Endothelial cell (in vitro differentiated cells): ENCODE results near the gene TEAD1. TPM values are rescaled to one million over a fixed set of nuclear protein-coding genes. Genes with fewer than 3 reads are reported as not detected.
A peak's percentile ranks its signal among the peaks of the same experiment; 100 is the strongest.

Experiments
- DNase-seq: peaks from one replicate; pipeline ENCODE4 v3.0.0; 2021; ENCODE audit warnings: low spot score
- H3K27ac Mint-ChIP-seq: one replicate; pipeline ENCODE4 v1.8.0; 2021; ENCODE audit warnings: mixed read lengths, inconsistent platforms; ENCODE audit not compliant: unreplicated experiment
- H3K27me3 Mint-ChIP-seq: one replicate; pipeline ENCODE4 v1.8.0; 2021; ENCODE audit warnings: mild to moderate bottlenecking, moderate library complexity, mixed read lengths, inconsistent platforms; ENCODE audit not compliant: unreplicated experiment
- H3K36me3 Mint-ChIP-seq: one replicate; pipeline ENCODE4 v1.8.0; 2021; ENCODE audit warnings: mild to moderate bottlenecking, low read depth, mixed read lengths, inconsistent platforms; ENCODE audit not compliant: unreplicated experiment
- H3K4me1 Mint-ChIP-seq: one replicate; pipeline ENCODE4 v1.8.0; 2021; ENCODE audit warnings: mild to moderate bottlenecking, mixed read lengths, inconsistent platforms; ENCODE audit not compliant: unreplicated experiment
- H3K4me3 Mint-ChIP-seq: one replicate; pipeline ENCODE4 v1.8.0; 2021; ENCODE audit warnings: mild to moderate bottlenecking, mixed read lengths, inconsistent platforms; ENCODE audit not compliant: unreplicated experiment
- H3K9me3 Mint-ChIP-seq: one replicate; pipeline ENCODE4 v1.8.0; 2021; ENCODE audit warnings: mixed read lengths, inconsistent platforms; ENCODE audit not compliant: unreplicated experiment
- total RNA-seq: library from RNA; stranded (reverse); fragmentation: NEBNext Ultra II Directional; extraction: Animal tissue kit (Norgen Biotek cat#: 25700); gene quantifications from one replicate; pipeline ENCODE4 v1.2.1, GENCODE V29; 2021; ENCODE audit not compliant: unreplicated experiment
- TF ChIP-seq, protein P1 (sequence below): fragments of 200-600 bp; sonication (generic); IDR thresholded peaks from one replicate; pipeline ENCODE4 v1.5.0; 2021; ENCODE audit warnings: antibody characterized with exemption; ENCODE audit not compliant: unreplicated experiment

TEAD1 gene
- total RNA-seq, 1 donor from 2014 or later, result 54.4 TPM

DNA sequence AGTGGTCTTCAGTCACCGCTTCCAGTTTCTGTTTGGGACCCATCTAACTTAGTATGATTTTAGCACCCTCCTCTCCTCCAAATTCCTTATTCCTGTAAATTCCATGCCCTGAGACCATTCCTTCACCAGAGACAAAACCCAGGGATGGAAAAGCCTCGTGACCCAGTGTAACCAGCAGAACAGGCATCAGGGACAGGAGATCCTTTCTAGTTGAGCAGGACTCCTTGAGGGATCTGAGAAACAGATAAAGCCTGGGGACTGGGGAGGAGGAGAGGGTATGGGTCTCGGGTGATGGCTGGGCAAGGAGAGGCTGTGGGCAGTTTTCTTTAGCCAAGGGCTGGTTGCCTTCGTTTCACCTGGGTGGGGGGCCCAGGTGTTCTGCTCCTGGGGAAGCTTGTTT is 40.9 kb downstream of the TEAD1 start:
- Mint-ChIP-seq H3K4me3 (no peak overlapping the region), H3K27me3 (peaks cover 8% of the 10 kb centered on the region), H3K9me3 (no peaks in the 10 kb centered on the region), H3K27ac (no peak overlapping the region), H3K36me3 (peaks cover 14% of the 10 kb centered on the region), H3K4me1 (peaks cover 56% of the 10 kb centered on the region)
- TF ChIP-seq, protein P1, sequence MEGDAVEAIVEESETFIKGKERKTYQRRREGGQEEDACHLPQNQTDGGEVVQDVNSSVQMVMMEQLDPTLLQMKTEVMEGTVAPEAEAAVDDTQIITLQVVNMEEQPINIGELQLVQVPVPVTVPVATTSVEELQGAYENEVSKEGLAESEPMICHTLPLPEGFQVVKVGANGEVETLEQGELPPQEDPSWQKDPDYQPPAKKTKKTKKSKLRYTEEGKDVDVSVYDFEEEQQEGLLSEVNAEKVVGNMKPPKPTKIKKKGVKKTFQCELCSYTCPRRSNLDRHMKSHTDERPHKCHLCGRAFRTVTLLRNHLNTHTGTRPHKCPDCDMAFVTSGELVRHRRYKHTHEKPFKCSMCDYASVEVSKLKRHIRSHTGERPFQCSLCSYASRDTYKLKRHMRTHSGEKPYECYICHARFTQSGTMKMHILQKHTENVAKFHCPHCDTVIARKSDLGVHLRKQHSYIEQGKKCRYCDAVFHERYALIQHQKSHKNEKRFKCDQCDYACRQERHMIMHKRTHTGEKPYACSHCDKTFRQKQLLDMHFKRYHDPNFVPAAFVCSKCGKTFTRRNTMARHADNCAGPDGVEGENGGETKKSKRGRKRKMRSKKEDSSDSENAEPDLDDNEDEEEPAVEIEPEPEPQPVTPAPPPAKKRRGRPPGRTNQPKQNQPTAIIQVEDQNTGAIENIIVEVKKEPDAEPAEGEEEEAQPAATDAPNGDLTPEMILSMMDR, result no peak
- DNase-seq, result no peak

DNA sequence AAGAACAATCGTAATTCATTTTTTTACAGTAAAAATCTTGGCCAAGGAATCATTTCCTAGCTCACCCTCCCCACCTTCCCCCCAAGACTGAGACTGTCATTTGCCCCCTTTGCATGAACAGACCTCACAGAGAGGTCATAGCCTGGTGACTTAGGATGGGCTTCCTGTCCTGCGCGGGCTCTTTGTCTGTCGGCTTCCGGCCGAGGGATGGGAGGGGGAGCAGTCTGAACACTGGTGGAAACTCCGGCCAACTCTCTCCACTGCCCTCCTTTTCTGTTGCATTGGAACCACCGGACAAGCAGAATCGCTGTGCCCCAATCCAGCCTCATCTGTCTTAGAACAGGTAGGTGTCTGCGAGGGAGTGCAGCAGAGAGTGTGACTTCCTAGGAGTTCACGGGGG is 41.7 kb downstream of the TEAD1 start:
- Mint-ChIP-seq H3K4me3 (no peak overlapping the region), H3K36me3 (peaks cover 11% of the 10 kb centered on the region), H3K27me3 (peaks cover 6% of the 10 kb centered on the region), H3K4me1 (peaks cover 61% of the 10 kb centered on the region), H3K27ac (peak overlapping the region; percentile 34), H3K9me3 (no peaks in the 10 kb centered on the region)
- TF ChIP-seq, protein P1, result no peak
- DNase-seq, result peak; percentile 48

DNA sequence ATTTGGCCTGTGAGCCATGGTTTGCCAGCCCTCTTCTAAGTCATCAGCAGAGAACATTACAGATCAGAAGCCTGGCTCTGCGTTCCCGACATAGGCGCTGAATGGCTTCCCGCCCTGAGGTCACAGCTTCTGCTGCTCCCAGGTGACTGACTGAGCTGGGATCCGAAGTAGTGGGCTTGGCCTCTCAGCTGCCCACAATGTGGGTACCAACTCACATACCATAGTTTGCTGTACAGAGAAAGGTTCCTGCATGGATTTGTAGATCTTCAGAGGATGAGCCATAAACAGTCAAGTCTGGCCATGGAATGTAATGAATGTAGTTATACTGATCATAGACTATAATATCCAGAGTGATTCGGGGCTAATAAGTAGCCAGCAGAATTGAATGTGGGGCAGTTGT is 42.6 kb downstream of the TEAD1 start:
- DNase-seq, result no peak
- Mint-ChIP-seq H3K4me1 (peaks cover 70% of the 10 kb centered on the region), H3K27ac (no peak overlapping the region), H3K27me3 (peaks cover 6% of the 10 kb centered on the region), H3K4me3 (no peak overlapping the region), H3K36me3 (peaks cover 11% of the 10 kb centered on the region), H3K9me3 (no peaks in the 10 kb centered on the region)
- TF ChIP-seq, protein P1, result no peak

DNA sequence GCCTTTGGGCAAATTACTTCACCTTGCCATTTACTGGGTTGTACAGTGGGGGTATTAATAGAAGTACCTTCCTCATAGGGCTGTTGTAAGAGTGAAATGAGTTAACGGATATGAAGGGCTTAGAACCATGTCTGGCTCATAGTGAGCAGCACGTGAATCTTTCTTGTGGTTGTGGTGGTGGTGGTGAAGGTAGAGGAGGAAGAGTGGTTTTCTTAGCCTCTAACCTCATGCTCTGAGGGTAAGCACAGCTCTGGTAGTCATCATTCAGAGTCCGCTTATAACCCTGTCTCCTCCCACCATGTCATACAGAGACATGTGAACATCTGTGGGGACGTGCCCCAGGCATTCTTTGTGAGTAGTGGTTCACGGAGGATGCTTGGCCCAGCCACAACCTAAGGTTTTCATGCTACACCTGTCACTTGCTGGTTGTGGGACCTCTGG is 43.6 kb downstream of the TEAD1 start:
- peak overlapping the region; percentile 67 for H3K27ac Mint-ChIP-seq
- peaks cover 5% of the 10 kb centered on the region for H3K36me3 Mint-ChIP-seq
- H3K27me3 Mint-ChIP-seq, result peaks cover 6% of the 10 kb centered on the region
- TF ChIP-seq, protein P1, result no peak
- H3K4me1 Mint-ChIP-seq, result peaks cover 80% of the 10 kb centered on the region
- H3K9me3 Mint-ChIP-seq, result no peaks in the 10 kb centered on the region
- no peak overlapping the region for H3K4me3 Mint-ChIP-seq
- DNase-seq, result no peak

DNA sequence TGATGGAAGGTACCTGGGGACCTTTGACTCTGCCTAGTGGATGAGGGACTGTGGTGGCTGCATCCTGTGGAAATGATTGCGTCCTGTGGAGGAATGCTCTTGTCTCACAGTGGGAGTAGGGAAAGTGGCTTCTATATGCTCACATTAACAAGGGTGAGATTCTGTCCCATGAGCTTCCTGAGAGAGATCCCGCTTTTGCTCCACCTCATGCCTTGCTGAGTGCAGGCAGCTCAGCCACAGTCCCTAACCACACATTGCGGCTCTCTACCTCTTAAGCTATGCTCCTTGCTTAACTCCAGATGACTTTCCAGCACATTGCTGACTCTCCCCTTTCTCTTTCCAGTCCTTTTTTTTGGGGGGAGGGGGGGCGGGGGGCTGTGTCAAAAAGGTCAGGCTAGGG is 45.0 kb downstream of the TEAD1 start:
- TF ChIP-seq, protein P1, result no peak
- DNase-seq, result no peak
- Mint-ChIP-seq H3K9me3 (no peaks in the 10 kb centered on the region), H3K36me3 (peaks cover 5% of the 10 kb centered on the region), H3K27me3 (peaks cover 3% of the 10 kb centered on the region), H3K4me1 (peaks cover 91% of the 10 kb centered on the region), H3K27ac (peak overlapping the region; percentile 15), H3K4me3 (no peak overlapping the region)
